Nephron progenitor cell (in vitro differentiated cells): ENCODE results near the gene FTSJ3.

Experiments
- DNase-seq: peaks from one replicate; pipeline ENCODE4 v3.0.0; 2021
- H3K27ac Mint-ChIP-seq: 2 replicates; pipeline ENCODE4 v1.8.0; 2021; ENCODE audit warnings: mild to moderate bottlenecking, moderate library complexity, mixed read lengths
- H3K27me3 Mint-ChIP-seq: 2 replicates; pipeline ENCODE4 v1.8.0; 2021; ENCODE audit warnings: mild to moderate bottlenecking, low read depth, mixed read lengths; ENCODE audit not compliant: poor library complexity
- H3K36me3 Mint-ChIP-seq: 2 replicates; pipeline ENCODE4 v1.8.0; 2021; ENCODE audit warnings: low read depth, mixed read lengths
- H3K4me1 Mint-ChIP-seq: 2 replicates; pipeline ENCODE4 v1.8.0; 2021; ENCODE audit warnings: mixed read lengths
- H3K4me3 Mint-ChIP-seq: 2 replicates; pipeline ENCODE4 v1.8.0; 2021; ENCODE audit warnings: mild to moderate bottlenecking, moderate library complexity, mixed read lengths
- H3K9me3 Mint-ChIP-seq: 2 replicates; pipeline ENCODE4 v1.8.0; 2021; ENCODE audit warnings: mild to moderate bottlenecking, moderate library complexity, mixed read lengths
- CTCF ChIP-seq: fragments of 200-600 bp; sonication (generic); IDR thresholded peaks from 2 replicates; pipeline ENCODE4 v1.5.0; 2021; ENCODE audit warnings: antibody characterized with exemption

Gene FTSJ3

GRCh38 chr17:63831505-63831904, 4.0 kb upstream of the FTSJ3 start:
- Mint-ChIP-seq H3K27ac (no peak overlapping the region), H3K27me3 (peaks cover 5% of the 10 kb centered on the region), H3K4me1 (peaks cover 35% of the 10 kb centered on the region), H3K9me3 (no peaks in the 10 kb centered on the region), H3K4me3 (no peak overlapping the region), H3K36me3 (peaks cover 55% of the 10 kb centered on the region)
- no peak for DNase-seq
- TF ChIP-seq CTCF = no peak

GRCh38 chr17:63830904-63831491, 3.5 kb upstream of the FTSJ3 start:
- H3K27me3 Mint-ChIP-seq = peaks cover 5% of the 10 kb centered on the region
- H3K9me3 Mint-ChIP-seq = no peaks in the 10 kb centered on the region
- peaks cover 54% of the 10 kb centered on the region for H3K36me3 Mint-ChIP-seq
- DNase-seq = no peak
- no peak overlapping the region for H3K4me3 Mint-ChIP-seq
- H3K27ac Mint-ChIP-seq = no peak overlapping the region
- TF ChIP-seq CTCF = no peak
- peaks cover 40% of the 10 kb centered on the region for H3K4me1 Mint-ChIP-seq

GRCh38 chr17:63830278-63830677, 2.8 kb upstream of the FTSJ3 start:
- Mint-ChIP-seq H3K4me3 (no peak overlapping the region), H3K27me3 (peaks cover 5% of the 10 kb centered on the region), H3K36me3 (peaks cover 51% of the 10 kb centered on the region), H3K27ac (no peak overlapping the region), H3K9me3 (no peaks in the 10 kb centered on the region), H3K4me1 (peaks cover 44% of the 10 kb centered on the region)
- no peak for DNase-seq
- no peak for TF ChIP-seq CTCF

GRCh38 chr17:63828936-63829335, 1.5 kb upstream of the FTSJ3 start:
- Mint-ChIP-seq H3K27me3 (peaks cover 5% of the 10 kb centered on the region), H3K27ac (no peak overlapping the region), H3K4me1 (peaks cover 44% of the 10 kb centered on the region), H3K9me3 (no peaks in the 10 kb centered on the region), H3K4me3 (peak overlapping the region; percentile 26), H3K36me3 (peaks cover 50% of the 10 kb centered on the region)
- no peak for DNase-seq
- no peak for TF ChIP-seq CTCF

GRCh38 chr17:63827801-63828221, 348 bp upstream of the FTSJ3 start:
- Mint-ChIP-seq H3K27ac (peak overlapping the region; percentile 100), H3K36me3 (peaks cover 55% of the 10 kb centered on the region), H3K4me3 (peak overlapping the region; percentile 99), H3K27me3 (peaks cover 5% of the 10 kb centered on the region), H3K9me3 (no peaks in the 10 kb centered on the region), H3K4me1 (peaks cover 49% of the 10 kb centered on the region)
- no peak for DNase-seq
- peak; percentile 3 for TF ChIP-seq CTCF

GRCh38 chr17:63826468-63827001, 928 bp downstream of the FTSJ3 start:
- Mint-ChIP-seq H3K27me3 (peaks cover 5% of the 10 kb centered on the region), H3K27ac (peak overlapping the region; percentile 100), H3K36me3 (peaks cover 60% of the 10 kb centered on the region), H3K4me3 (peak overlapping the region; percentile 99), H3K9me3 (no peaks in the 10 kb centered on the region), H3K4me1 (peaks cover 49% of the 10 kb centered on the region)
- DNase-seq = peak; percentile 27
- TF ChIP-seq CTCF = no peak
